ENCODE results near the gene RNF227. TPM values are rescaled to one million over a fixed set of nuclear protein-coding genes. Genes with fewer than 3 reads are reported as not detected.

The RNF227 gene
- total and polyA plus RNA-seq, 10 of the 15 experiments (the other 5 are each of a cell fraction or from before 2014, with no cell fraction given) = 0.49 to 5.0 (median 1.3) TPM

GRCh38 chr17:7888184-7888920 lies 27.7 kb downstream of the RNF227 start, which contains the start of gene CHD3 (continued):
- TF ChIP-seq, protein P1, sequence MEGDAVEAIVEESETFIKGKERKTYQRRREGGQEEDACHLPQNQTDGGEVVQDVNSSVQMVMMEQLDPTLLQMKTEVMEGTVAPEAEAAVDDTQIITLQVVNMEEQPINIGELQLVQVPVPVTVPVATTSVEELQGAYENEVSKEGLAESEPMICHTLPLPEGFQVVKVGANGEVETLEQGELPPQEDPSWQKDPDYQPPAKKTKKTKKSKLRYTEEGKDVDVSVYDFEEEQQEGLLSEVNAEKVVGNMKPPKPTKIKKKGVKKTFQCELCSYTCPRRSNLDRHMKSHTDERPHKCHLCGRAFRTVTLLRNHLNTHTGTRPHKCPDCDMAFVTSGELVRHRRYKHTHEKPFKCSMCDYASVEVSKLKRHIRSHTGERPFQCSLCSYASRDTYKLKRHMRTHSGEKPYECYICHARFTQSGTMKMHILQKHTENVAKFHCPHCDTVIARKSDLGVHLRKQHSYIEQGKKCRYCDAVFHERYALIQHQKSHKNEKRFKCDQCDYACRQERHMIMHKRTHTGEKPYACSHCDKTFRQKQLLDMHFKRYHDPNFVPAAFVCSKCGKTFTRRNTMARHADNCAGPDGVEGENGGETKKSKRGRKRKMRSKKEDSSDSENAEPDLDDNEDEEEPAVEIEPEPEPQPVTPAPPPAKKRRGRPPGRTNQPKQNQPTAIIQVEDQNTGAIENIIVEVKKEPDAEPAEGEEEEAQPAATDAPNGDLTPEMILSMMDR (IDR thresholded peaks at IDR 0.05 in 2 of 3, conservative IDR thresholded peaks at IDR 0.05 in 1 of 3; ENCODE audit: control insufficient read depth in 2 of 3, extremely low read depth in 1 of 3, insufficient read depth in 1 of 3, low read depth in 3 of 3, low read length in 3 of 3) = no peak
- TF ChIP-seq ZBED1 (IDR thresholded peaks at IDR 0.05; ENCODE audit: borderline replicate concordance) (no peak), TCF3 (IDR thresholded peaks at IDR 0.05; ENCODE audit: borderline replicate concordance, insufficient read depth, low read depth, low read length) (no peak), SKIL (IDR thresholded peaks at IDR 0.05; ENCODE audit: low read depth, poor library complexity, severe bottlenecking) (no peak), BHLHE40 (IDR thresholded peaks at IDR 0.05; ENCODE audit: borderline replicate concordance in 1 of 2, low read depth in 2 of 2, low read length in 1 of 2) (no peak), YY1 (IDR thresholded peaks at IDR 0.05; ENCODE audit: low read depth, low read length) (no peak), IKZF1 (conservative IDR thresholded peaks at IDR 0.05) (0 out of 2 replicates have a peak, but pooled peaks have one; percentile 7), SMAD5 (IDR thresholded peaks at IDR 0.05; ENCODE audit: low read depth) (no peak)

All from GM12878 (cell line).